GM12878 (cell line): ENCODE results near the gene RPL27A.

Experiments
- BHLHE40 ChIP-seq, 2 experiments: fragments of 450-650 bp in 1 of 2; IDR thresholded peaks; 2 replicates each; pipeline ENCODE4 v1.6.1; 2011 to 2017; ENCODE audit warnings: low read depth in 2 of 2, borderline replicate concordance in 1 of 2, improper control_type of control experiment in 1 of 2, low read length in 1 of 2, mild to moderate bottlenecking in 1 of 2
- BRCA1 ChIP-seq: IDR thresholded peaks from 2 replicates; pipeline ENCODE4 v1.6.1; 2011; ENCODE audit warnings: low read depth, low read length, improper control_type of control experiment
- CHD4 ChIP-seq: fragments of 200-600 bp; sonication (generic); IDR thresholded peaks from 2 replicates; pipeline ENCODE4 v1.6.1; 2016; ENCODE audit warnings: mild to moderate bottlenecking
- EZH2 ChIP-seq: IDR thresholded peaks from 2 replicates; pipeline ENCODE4 v1.6.1; 2012; ENCODE audit warnings: low read depth, mild to moderate bottlenecking, control low read depth, inconsistent platforms, low read length, borderline replicate concordance; ENCODE audit not compliant: control insufficient read depth
- GABPA ChIP-seq: IDR thresholded peaks from 2 replicates; pipeline ENCODE4 v1.6.1; 2014; ENCODE audit warnings: antibody characterized with exemption, low read depth, mild to moderate bottlenecking, inconsistent platforms
- TF ChIP-seq, protein P1 (sequence below), 3 experiments: IDR thresholded peaks in 2 of 3; conservative IDR thresholded peaks in 1 of 3; 2 replicates each; pipeline ENCODE4 v1.5.1; 2011; ENCODE audit warnings: low read depth in 3 of 3, low read length in 3 of 3, mild to moderate bottlenecking in 3 of 3, control low read depth in 2 of 3, moderate library complexity in 2 of 3, inconsistent platforms in 1 of 3, mixed read lengths in 1 of 3; ENCODE audit not compliant: control insufficient read depth in 2 of 3, insufficient read depth in 1 of 3; ENCODE audit errors: extremely low read depth in 1 of 3
- TF ChIP-seq, protein P2 (sequence below): IDR thresholded peaks from 2 replicates; pipeline ENCODE4 v1.6.1; 2012; ENCODE audit warnings: mild to moderate bottlenecking, low read depth, low read length

DNA sequence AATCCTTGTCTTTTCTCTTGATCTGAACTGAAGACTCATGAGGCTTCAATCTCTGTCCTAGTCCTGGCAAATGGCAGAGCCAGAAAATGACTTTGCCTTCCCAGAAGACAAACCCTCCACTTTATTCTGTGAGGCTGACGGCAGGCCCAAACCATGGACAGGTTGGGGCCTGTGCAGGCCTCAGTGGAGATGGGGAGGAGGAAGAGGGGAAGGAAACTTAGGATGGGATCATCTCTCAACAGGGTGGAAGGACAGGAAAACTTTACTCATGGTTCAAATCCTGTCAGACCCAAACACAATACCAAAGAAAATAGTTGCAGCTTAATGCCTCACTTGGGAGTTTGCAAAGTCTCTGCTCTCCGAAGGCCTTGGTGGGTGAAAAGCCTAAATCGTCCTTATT, 9.8 kb downstream of the RPL27A start:
- no peak for TF ChIP-seq BRCA1
- TF ChIP-seq, protein P1, sequence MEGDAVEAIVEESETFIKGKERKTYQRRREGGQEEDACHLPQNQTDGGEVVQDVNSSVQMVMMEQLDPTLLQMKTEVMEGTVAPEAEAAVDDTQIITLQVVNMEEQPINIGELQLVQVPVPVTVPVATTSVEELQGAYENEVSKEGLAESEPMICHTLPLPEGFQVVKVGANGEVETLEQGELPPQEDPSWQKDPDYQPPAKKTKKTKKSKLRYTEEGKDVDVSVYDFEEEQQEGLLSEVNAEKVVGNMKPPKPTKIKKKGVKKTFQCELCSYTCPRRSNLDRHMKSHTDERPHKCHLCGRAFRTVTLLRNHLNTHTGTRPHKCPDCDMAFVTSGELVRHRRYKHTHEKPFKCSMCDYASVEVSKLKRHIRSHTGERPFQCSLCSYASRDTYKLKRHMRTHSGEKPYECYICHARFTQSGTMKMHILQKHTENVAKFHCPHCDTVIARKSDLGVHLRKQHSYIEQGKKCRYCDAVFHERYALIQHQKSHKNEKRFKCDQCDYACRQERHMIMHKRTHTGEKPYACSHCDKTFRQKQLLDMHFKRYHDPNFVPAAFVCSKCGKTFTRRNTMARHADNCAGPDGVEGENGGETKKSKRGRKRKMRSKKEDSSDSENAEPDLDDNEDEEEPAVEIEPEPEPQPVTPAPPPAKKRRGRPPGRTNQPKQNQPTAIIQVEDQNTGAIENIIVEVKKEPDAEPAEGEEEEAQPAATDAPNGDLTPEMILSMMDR (IDR thresholded peaks at IDR 0.05 in 2 of 3, conservative IDR thresholded peaks at IDR 0.05 in 1 of 3; ENCODE audit: control insufficient read depth in 2 of 3, extremely low read depth in 1 of 3, insufficient read depth in 1 of 3, low read depth in 3 of 3, low read length in 3 of 3) = no peak
- no peak for TF ChIP-seq GABPA
- TF ChIP-seq CHD4 = no peak
- no peak for TF ChIP-seq EZH2
- TF ChIP-seq, protein P2, sequence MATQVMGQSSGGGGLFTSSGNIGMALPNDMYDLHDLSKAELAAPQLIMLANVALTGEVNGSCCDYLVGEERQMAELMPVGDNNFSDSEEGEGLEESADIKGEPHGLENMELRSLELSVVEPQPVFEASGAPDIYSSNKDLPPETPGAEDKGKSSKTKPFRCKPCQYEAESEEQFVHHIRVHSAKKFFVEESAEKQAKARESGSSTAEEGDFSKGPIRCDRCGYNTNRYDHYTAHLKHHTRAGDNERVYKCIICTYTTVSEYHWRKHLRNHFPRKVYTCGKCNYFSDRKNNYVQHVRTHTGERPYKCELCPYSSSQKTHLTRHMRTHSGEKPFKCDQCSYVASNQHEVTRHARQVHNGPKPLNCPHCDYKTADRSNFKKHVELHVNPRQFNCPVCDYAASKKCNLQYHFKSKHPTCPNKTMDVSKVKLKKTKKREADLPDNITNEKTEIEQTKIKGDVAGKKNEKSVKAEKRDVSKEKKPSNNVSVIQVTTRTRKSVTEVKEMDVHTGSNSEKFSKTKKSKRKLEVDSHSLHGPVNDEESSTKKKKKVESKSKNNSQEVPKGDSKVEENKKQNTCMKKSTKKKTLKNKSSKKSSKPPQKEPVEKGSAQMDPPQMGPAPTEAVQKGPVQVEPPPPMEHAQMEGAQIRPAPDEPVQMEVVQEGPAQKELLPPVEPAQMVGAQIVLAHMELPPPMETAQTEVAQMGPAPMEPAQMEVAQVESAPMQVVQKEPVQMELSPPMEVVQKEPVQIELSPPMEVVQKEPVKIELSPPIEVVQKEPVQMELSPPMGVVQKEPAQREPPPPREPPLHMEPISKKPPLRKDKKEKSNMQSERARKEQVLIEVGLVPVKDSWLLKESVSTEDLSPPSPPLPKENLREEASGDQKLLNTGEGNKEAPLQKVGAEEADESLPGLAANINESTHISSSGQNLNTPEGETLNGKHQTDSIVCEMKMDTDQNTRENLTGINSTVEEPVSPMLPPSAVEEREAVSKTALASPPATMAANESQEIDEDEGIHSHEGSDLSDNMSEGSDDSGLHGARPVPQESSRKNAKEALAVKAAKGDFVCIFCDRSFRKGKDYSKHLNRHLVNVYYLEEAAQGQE = no peak
- TF ChIP-seq BHLHE40 (IDR thresholded peaks at IDR 0.05; ENCODE audit: borderline replicate concordance in 1 of 2, low read depth in 2 of 2, low read length in 1 of 2) = no peak
